Measurements from ENCODE around the gene RASA3.

RASA3 gene

DNA sequence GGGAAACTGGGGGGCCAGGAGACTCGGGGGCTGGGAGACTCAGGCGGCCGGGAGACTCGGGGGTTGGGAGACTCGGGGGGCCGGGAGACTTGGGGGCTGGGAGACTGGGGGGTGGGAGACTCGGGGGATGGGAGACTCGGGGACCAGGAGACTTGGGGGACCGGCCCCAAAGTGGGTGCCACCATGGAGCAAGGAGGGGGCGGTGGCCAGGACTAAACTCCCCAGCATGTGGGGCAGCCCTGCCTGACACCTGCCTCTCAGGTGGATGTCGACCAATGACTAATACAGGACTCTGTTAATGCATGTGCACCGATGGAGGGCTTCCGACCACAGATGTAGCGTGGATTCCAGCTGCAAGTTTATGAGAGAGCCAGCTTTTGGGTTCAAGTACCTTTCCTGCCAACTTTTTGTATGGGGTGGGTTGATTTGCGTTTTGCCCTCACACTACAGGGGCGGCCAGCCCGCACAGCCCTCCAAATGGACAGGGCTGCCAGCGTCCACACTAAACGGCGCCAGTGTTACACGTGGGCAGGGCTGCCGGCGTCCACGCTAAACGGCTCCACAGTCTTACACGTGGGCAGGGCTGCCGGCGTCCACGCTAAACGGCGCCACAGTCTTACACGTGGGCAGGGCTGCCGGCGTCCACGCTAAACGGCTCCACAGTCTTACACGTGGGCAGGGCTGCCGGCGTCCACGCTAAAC, 62.2 kb downstream of the RASA3 start:
- DNase-seq (ENCODE audit: low spot score) = no peak
- ATAC-seq (ENCODE audit: low read depth) = no peak
- Histone ChIP-seq H3K36me3 (ENCODE audit: low read depth) (peaks cover 3% of the 10 kb centered on the region; the same call in 1 of the 2 replicates), H3K4me3 (ENCODE audit: severe bottlenecking) (no peak overlapping the region), H3K4me1 (ENCODE audit: insufficient read depth, poor library complexity, severe bottlenecking) (peaks cover 14% of the 10 kb centered on the region), H3K27me3 (ENCODE audit: insufficient read depth, poor library complexity, severe bottlenecking) (no peaks in the 10 kb centered on the region), H3K27ac (ENCODE audit: poor library complexity, severe bottlenecking) (no peak overlapping the region), H3K9me3 (ENCODE audit: severe bottlenecking) (no peaks in the 10 kb centered on the region)
- TF ChIP-seq, protein P1, sequence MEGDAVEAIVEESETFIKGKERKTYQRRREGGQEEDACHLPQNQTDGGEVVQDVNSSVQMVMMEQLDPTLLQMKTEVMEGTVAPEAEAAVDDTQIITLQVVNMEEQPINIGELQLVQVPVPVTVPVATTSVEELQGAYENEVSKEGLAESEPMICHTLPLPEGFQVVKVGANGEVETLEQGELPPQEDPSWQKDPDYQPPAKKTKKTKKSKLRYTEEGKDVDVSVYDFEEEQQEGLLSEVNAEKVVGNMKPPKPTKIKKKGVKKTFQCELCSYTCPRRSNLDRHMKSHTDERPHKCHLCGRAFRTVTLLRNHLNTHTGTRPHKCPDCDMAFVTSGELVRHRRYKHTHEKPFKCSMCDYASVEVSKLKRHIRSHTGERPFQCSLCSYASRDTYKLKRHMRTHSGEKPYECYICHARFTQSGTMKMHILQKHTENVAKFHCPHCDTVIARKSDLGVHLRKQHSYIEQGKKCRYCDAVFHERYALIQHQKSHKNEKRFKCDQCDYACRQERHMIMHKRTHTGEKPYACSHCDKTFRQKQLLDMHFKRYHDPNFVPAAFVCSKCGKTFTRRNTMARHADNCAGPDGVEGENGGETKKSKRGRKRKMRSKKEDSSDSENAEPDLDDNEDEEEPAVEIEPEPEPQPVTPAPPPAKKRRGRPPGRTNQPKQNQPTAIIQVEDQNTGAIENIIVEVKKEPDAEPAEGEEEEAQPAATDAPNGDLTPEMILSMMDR (IDR thresholded peaks at IDR 0.05; ENCODE audit: poor library complexity, severe bottlenecking) = no peak

GRCh38 chr13:114069376-114070097, 62.9 kb downstream of the RASA3 start:
- ATAC-seq (ENCODE audit: low read depth) = no peak
- TF ChIP-seq, protein P1 (IDR thresholded peaks at IDR 0.05; ENCODE audit: poor library complexity, severe bottlenecking) = no peak
- H3K9me3 ChIP-seq (ENCODE audit: severe bottlenecking) = no peaks in the 10 kb centered on the region
- H3K27ac ChIP-seq (ENCODE audit: poor library complexity, severe bottlenecking) = peak overlapping the region; percentile 8
- peaks cover 3% of the 10 kb centered on the region; the same call in 1 of the 2 replicates for H3K36me3 ChIP-seq (ENCODE audit: low read depth)
- H3K4me3 ChIP-seq (ENCODE audit: severe bottlenecking) = no peak overlapping the region
- no peaks in the 10 kb centered on the region for H3K27me3 ChIP-seq (ENCODE audit: insufficient read depth, poor library complexity, severe bottlenecking)
- no peak for DNase-seq (ENCODE audit: low spot score)
- H3K4me1 ChIP-seq (ENCODE audit: insufficient read depth, poor library complexity, severe bottlenecking) = peaks cover 18% of the 10 kb centered on the region

DNA sequence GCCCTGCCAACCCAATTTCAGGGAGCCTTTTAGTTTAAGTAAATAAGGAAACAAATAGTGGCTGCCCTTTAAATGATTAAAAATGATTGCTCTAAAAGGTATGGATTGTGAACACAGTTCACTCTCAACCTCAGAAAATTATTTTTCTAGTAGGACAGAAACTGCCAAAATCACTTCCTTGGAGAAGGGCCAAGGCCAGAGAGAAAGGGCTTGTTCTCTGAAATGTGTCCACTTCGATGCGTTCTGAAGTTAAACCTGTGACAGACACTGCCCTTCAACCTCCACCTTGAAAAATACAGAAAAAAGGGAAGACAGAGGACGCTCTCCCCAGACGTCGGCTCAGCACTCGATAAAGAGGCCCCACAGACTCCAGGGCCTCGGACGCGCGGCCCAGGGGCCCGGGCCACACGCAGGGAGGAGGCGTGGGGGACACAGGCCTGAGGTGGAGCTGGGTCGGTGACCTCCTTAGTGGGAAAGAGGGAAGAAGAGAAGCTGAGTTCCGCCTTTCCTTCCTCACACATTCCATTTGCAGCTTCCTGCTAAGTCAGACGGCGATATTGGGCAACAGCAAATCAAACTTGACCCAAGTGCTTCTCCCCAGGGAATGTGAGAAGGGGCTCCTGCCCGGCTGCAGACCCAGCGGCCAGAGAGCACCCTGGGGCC, 63.6 kb downstream of the RASA3 start:
- ATAC-seq (ENCODE audit: low read depth) (no peak), DNase-seq (ENCODE audit: low spot score) (no peak)
- peaks cover 2% of the 10 kb centered on the region; the same call in 1 of the 2 replicates for H3K36me3 ChIP-seq (ENCODE audit: low read depth)
- TF ChIP-seq, protein P1 (IDR thresholded peaks at IDR 0.05; ENCODE audit: poor library complexity, severe bottlenecking) = no peak
- no peaks in the 10 kb centered on the region for H3K9me3 ChIP-seq (ENCODE audit: severe bottlenecking)
- H3K4me3 ChIP-seq (ENCODE audit: severe bottlenecking) = no peak overlapping the region
- peaks cover 26% of the 10 kb centered on the region for H3K4me1 ChIP-seq (ENCODE audit: insufficient read depth, poor library complexity, severe bottlenecking)
- no peaks in the 10 kb centered on the region for H3K27me3 ChIP-seq (ENCODE audit: insufficient read depth, poor library complexity, severe bottlenecking)
- H3K27ac ChIP-seq (ENCODE audit: poor library complexity, severe bottlenecking) = peak overlapping the region; percentile 8

DNA sequence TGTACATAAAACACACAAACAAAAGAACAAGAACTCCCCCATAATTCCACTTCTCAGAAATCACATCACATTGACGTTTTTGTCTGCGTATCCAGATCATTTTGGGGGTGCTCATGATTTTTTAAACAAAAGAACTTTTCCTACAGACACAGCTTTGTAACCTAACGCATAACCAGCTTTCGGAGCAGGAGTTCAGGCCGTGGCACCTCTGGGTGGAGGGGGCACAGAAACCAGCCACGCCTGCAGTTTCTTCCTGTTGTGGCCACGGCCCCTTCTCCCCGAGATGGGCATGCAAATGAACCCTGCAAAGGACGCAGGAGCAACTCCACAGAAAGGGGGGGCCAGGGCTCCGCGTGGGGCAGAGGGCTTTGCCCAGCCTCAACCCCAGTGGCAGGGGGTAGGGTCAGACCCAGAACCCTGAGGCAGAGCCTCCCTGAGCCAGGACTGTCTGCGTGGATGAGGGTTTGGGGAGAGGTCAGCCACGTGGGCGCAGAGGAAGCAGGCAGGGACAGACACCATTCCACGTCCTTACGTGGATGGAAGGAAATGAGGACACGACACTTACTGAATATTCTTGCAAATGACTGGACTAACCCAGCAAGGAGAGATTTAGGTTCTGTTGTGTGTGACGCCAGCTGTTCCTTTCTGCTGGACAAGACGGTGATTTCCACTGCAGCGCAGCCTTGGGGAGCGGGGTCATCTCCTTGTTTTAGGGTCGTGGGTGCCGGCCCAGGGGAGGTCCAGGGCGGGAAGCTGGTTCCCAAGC, 64.4 kb downstream of the RASA3 start:
- peaks cover 33% of the 10 kb centered on the region for H3K4me1 ChIP-seq (ENCODE audit: insufficient read depth, poor library complexity, severe bottlenecking)
- H3K27me3 ChIP-seq (ENCODE audit: insufficient read depth, poor library complexity, severe bottlenecking) = no peaks in the 10 kb centered on the region
- H3K9me3 ChIP-seq (ENCODE audit: severe bottlenecking) = no peaks in the 10 kb centered on the region
- ATAC-seq (ENCODE audit: low read depth) (no peak), DNase-seq (ENCODE audit: low spot score) (no peak)
- H3K4me3 ChIP-seq (ENCODE audit: severe bottlenecking) = no peak overlapping the region
- H3K27ac ChIP-seq (ENCODE audit: poor library complexity, severe bottlenecking) = peak overlapping the region; percentile 99
- TF ChIP-seq, protein P1 (IDR thresholded peaks at IDR 0.05; ENCODE audit: poor library complexity, severe bottlenecking) = no peak
- no peaks in the 10 kb centered on the region for H3K36me3 ChIP-seq (ENCODE audit: low read depth)

Data from RWPE2 (cell line).